HG02852 (cell line): ENCODE data around the gene GALNT6.
A peak's percentile ranks its signal among the peaks of the same experiment; 100 is the strongest.
"Not testable (repeated sequence)": the region's sequence is repeated elsewhere in the genome, so short reads cannot be mapped to it uniquely, and the experiment has no call there.

Experiments
- ATAC-seq: cut with Tn5 transposase; IDR thresholded peaks from one replicate; pipeline ENCODE4 v1.9.1; 2021; ENCODE audit warnings: mild to moderate bottlenecking, moderate library complexity; ENCODE audit not compliant: unreplicated experiment

GALNT6 gene

GRCh38 chr12:51360315-51360714 is 30.9 kb downstream of the GALNT6 start:
- no peak for ATAC-seq

- no peak for ATAC-seq
These were observed 31.4 kb downstream of the GALNT6 start for GRCh38 chr12:51359851-51360250.

DNA sequence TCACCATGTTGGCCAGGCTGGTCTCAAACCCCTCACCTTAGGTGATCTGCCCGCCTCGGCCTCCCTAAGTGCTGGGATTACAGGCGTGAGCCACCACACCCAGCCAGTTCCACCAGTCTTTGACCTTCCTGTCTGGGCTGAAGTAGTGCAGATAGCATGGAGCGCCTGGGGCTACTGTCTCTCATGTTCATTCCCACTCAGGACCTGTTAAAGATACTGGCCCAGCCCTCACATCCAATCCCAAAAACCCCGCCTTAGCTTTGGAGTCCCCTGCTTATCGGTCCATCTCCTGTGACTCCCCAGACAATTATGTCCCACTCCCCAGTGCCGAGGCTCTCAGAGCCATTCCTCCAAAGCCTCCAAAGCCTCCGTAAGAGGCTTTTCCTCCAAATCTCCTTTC is 32.7 kb downstream of the GALNT6 start:
- ATAC-seq = no peak

DNA sequence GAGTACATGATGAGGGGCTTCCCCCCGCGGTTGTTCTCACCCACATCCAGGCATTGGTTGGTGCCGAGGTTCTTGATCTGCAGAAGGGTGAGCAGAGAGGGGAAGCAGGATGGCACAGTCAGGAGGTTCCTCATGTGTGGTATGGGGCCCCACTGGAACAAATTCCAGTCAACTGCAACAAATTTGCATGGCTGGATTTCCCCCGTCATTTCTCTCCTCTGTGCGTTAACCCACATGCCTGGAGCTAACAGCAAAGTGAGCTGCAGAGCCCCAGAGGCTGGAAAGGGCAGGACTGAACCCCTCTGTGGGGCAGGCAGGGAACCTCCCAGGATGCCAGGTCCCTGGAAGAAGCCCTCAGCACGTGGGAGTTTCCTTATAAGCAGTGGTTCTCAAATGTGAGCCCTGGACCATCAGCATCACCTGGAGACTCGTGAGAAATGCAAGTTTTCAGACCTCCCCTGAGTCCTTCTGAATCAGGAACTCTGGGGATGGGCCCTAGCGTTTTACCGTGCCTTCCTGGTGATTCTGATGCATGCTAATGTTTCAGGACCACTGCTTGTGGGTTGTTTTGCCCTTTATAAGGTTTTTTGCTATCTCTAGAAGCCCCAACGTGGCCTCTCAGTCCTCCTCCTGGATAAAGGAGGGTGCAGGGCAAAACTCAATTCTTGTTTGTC is 33.7 kb downstream of the GALNT6 start:
- no peak for ATAC-seq

- no peak for ATAC-seq
These were observed 39.2 kb downstream of the GALNT6 start for GRCh38 chr12:51351913-51352532.

DNA sequence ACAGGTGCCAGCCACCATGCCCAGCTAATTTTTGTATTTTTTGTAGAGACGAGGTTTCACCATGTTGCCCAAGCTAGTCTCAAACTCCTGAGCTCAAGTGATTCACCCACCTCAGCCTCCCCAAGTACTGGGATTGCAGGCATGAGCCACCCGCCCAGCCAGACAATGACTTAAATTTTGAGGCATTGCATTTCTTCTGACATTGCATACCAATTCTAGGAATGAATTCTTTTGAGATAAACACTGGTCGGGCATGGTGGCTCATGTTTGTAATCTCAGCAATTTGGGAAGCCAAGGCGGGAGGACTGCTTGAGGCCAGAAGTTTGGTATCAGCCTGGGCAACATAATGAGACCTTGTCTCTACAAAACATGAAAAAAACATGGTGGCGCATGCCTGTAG is 42.2 kb downstream of the GALNT6 start:
- ATAC-seq = no peak

DNA sequence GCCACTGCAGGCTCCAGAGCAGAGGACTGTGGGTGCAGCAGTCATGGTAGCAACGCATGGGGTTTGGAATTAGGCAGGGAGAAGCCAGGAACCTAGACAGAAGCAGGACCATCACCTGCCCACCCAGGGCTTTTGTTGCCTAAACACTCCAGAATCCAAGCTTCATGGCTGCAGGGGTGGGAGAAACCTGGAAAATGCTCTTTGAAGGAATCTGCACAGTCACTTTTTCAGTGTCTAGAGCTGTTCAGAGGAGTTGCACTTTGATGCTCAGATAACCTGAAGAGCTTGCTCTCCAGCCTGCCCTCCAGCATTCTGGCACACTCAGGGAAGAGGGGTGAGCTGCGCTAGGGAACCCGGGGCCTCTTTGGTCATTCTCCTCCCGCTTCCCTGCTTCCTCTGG is 43.1 kb downstream of the GALNT6 start:
- ATAC-seq = no peak

GRCh38 chr12:51346581-51346980 is 44.6 kb downstream of the GALNT6 start, which contains the start of gene CELA1:
CELA1 (minus strand) TSS chr12:51346679; CDS start chr12:51346638, 41 bp downstream.
- ATAC-seq = no peak

DNA sequence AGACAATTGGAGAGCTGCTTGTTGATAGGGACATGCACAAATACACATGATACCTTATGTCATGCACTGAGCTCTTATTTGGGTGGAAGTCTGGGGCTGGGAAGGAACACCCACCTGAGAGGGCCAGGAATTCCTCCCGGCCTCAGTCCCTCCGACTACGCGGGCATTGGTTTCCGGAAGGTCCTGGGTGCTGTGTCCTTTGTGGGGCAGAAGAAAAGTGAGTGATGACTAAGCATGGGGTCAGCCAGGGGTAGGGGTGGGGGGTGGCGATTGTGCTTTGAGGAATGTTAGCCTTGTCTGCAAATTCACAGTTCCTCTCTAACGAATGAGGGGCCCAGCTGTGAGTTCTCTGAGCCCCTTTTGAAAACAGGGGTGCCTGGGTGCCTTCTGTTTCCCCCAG is 45.5 kb downstream of the GALNT6 start:
- no peak for ATAC-seq

- no peak for ATAC-seq
These were observed 48.0 kb downstream of the GALNT6 start for GRCh38 chr12:51343201-51343600.

- no peak for ATAC-seq
These were observed 48.8 kb downstream of the GALNT6 start for GRCh38 chr12:51342416-51342815.

GRCh38 chr12:51341251-51342007 is 49.8 kb downstream of the GALNT6 start:
- ATAC-seq = no peak

DNA sequence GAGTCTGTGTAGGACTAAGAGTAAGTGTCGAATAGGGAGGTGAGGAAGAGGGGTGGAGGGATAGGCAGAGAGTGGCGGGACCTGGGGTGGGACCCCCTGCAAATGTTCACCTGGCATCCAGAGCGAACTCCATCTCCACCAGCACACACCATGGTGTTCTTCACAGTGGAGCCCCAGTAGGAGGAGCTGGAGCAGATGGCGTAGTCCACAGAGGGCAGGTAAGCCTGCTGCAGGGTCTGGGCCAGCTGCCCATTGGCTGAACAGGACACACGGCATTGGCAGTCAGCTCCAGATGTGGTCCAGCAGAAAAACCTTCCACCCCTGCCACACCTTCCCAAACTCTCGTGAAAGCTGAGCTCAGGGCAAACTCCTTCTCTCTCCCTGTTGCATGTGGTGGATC is 51.5 kb downstream of the GALNT6 start:
- ATAC-seq = no peak

DNA sequence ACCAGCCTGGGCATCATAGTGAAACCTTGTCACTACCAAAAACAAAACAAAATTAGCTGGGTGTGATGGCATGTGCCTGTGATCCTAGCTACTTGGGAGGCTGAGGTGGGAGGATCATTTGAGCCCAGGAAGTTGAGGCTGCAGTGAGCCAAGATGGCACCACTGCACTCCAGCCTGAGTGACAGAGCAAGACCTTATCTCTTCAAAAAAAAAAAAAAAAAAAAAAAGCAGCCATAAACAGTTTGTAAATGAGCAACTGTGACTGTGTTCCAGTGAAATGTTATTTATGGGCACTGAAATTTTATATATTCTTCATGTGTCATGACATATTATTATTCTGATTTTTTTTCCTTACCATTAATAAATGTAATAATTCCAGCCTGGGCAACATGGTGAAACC is 53.9 kb downstream of the GALNT6 start:
- ATAC-seq = not testable (repeated sequence)

GRCh38 chr12:51335931-51336330 is 55.3 kb downstream of the GALNT6 start:
- ATAC-seq = no peak

DNA sequence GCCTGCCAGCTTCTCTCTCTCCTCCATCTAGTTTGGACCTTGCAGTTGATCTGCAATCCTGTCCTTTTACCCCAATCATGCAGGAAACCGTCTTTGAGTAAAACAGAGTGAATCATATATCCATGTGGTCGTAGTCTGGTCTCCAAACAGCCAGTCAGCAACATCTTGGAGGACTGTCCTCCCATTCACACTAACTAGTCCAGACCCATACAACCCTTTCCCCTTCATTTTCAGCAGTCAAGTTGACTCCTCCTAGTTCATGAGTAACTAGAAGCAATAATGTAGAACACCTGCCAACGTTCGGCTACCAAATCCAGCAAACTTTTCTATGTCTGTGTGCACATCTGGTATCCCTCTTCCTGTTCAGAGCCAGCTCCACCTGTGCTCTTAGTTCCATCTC is 56.4 kb downstream of the GALNT6 start:
- no peak for ATAC-seq

- ATAC-seq = no peak
These were observed 57.7 kb downstream of the GALNT6 start for GRCh38 chr12:51333536-51333935.

- no peak for ATAC-seq
These were observed 61.0 kb downstream of the GALNT6 start for GRCh38 chr12:51330186-51330585.

DNA sequence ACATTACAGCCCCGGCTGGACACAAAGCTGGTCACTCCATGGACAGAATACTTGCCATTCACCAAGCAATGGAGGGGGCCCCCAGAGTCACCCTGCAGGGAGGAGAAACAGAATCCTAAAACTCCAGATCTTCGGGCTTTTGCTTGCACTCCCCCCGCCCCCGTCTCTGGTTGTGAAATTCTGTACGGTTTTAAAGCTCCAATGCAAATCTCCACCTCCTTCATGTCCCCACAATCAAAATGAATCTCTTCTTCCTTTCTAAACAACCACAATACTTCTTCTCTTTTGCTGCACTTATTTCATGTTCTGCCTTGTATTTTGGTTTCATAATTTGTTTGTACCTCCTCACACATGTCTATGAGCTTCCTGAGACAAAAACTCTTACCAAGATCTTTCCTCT is 61.5 kb downstream of the GALNT6 start:
- ATAC-seq = no peak

DNA sequence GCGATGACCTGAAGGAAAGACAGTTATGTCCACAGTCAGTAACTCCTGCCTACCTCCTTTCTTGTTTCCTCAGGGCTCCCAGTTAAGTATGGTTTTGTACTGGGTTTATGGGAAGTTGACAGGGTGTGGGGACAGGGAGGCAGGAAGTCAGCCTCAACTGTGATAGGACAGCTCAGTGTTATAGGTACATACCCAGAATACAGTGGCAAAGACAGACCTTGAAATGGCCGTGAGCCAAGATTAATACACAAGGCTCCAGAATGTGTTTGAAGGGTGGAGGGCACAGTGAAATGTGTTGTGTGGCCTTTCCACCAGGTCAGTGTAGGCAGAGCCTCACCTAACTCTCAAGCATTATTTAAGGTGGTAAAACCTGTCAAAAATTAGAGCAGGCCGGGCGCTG is 62.6 kb downstream of the GALNT6 start:
- ATAC-seq = no peak

- ATAC-seq = peak; percentile 54
These were observed 64.3 kb downstream of the GALNT6 start for GRCh38 chr12:51326698-51327439.
